Stimulated activated CD4-positive, alpha-beta T cell treated with anti-CD3 and anti-CD28 coated beads, Interleukin-2, amount 100 ng/mL, for 24 hours (primary cell): ENCODE measurements around the gene GRK1.

Source experiments
- DNase-seq, 2 donors: peaks; one replicate each; pipeline ENCODE4 v3.0.0-alpha.2; 2020

GRK1 gene

GRCh38 chr13:113731192-113732175, 64.5 kb downstream of the GRK1 start:
- DNase-seq: no peak

- no peak for DNase-seq
Measured at GRCh38 chr13:113732176-113732960, 65.3 kb downstream of the GRK1 start.

GRCh38 chr13:113732961-113733950, 66.2 kb downstream of the GRK1 start:
- no peak for DNase-seq

GRCh38 chr13:113734099-113734825, 67.2 kb downstream of the GRK1 start:
- no peak for DNase-seq

GRCh38 chr13:113734826-113735125, 67.8 kb downstream of the GRK1 start:
- DNase-seq: no peak

GRCh38 chr13:113735194-113735593, 68.2 kb downstream of the GRK1 start:
- no peak for DNase-seq

- no peak for DNase-seq
Measured at GRCh38 chr13:113735750-113736149, 68.7 kb downstream of the GRK1 start.

- no peak for DNase-seq
Measured at GRCh38 chr13:113736258-113736731, 69.3 kb downstream of the GRK1 start.

- DNase-seq: no peak
Measured at GRCh38 chr13:113737803-113738202, 70.8 kb downstream of the GRK1 start.

- DNase-seq: no peak
Measured at GRCh38 chr13:113739527-113740285, 72.7 kb downstream of the GRK1 start.

GRCh38 chr13:113740286-113740556, 73.2 kb downstream of the GRK1 start:
- DNase-seq: no peak

- no peak for DNase-seq
Measured at GRCh38 chr13:113740661-113741060, 73.6 kb downstream of the GRK1 start.

GRCh38 chr13:113741191-113741668, 74.2 kb downstream of the GRK1 start:
- DNase-seq: peak in 1 of 2 donors; percentile 20

GRCh38 chr13:113742000-113742441, 75.0 kb downstream of the GRK1 start:
- DNase-seq: peak in 1 of 2 donors; percentile 25

GRCh38 chr13:113742445-113743120, 75.6 kb downstream of the GRK1 start:
- DNase-seq: no peak

GRCh38 chr13:113743366-113744195, 76.6 kb downstream of the GRK1 start:
- no peak for DNase-seq

GRCh38 chr13:113744197-113745000, 77.4 kb downstream of the GRK1 start:
- DNase-seq: no peak

- DNase-seq: no peak
Measured at GRCh38 chr13:113745059-113745458, 78.0 kb downstream of the GRK1 start.
